ENCODE data around the gene HBG1. TPM values are rescaled to one million over a fixed set of nuclear protein-coding genes. Genes with fewer than 3 reads are reported as not detected.

The HBG1 gene
- total RNA-seq, 1 donor from 2014 or later = not detected

GRCh38 chr11:5290106-5290505 is 40.4 kb upstream of the HBG1 start:
- no peak for TF ChIP-seq CTCF (IDR thresholded peaks at IDR 0.05; ENCODE audit: insufficient read depth, low read length, poor library complexity, severe bottlenecking)
- H3K36me3 ChIP-seq (ENCODE audit: control insufficient read depth, insufficient read depth, low read length) = no peaks in the 10 kb centered on the region

GRCh38 chr11:5289696-5290095 is 40.0 kb upstream of the HBG1 start:
- DNase-seq (ENCODE audit: low read depth) = no peak
- Histone ChIP-seq H3K36me3 (ENCODE audit: control insufficient read depth, insufficient read depth, low read length) (no peaks in the 10 kb centered on the region), H3K4me3 (ENCODE audit: low read depth, low read length) (no peak overlapping the region), H3K27me3 (ENCODE audit: control insufficient read depth, insufficient read depth, low read length) (no peaks in the 10 kb centered on the region)
- TF ChIP-seq CTCF (IDR thresholded peaks at IDR 0.05; ENCODE audit: insufficient read depth, low read length, poor library complexity, severe bottlenecking) = no peak

More at GRCh38 chr11:5290106-5290505, 40.4 kb upstream of the HBG1 start:
- Histone ChIP-seq H3K27me3 (ENCODE audit: control insufficient read depth, insufficient read depth, low read length) (no peaks in the 10 kb centered on the region), H3K4me3 (ENCODE audit: low read depth, low read length) (no peak overlapping the region)
- no peak for DNase-seq (ENCODE audit: low read depth)

GRCh38 chr11:5288906-5289550 is 39.4 kb upstream of the HBG1 start:
- H3K27me3 ChIP-seq (ENCODE audit: control insufficient read depth, insufficient read depth, low read length) = no peaks in the 10 kb centered on the region
- TF ChIP-seq CTCF (IDR thresholded peaks at IDR 0.05; ENCODE audit: insufficient read depth, low read length, poor library complexity, severe bottlenecking) = no peak
- no peak for DNase-seq (ENCODE audit: low read depth)
- H3K36me3 ChIP-seq (ENCODE audit: control insufficient read depth, insufficient read depth, low read length) = no peaks in the 10 kb centered on the region
- no peak overlapping the region for H3K4me3 ChIP-seq (ENCODE audit: low read depth, low read length)

GRCh38 chr11:5288108-5288905 is 38.6 kb upstream of the HBG1 start:
- no peaks in the 10 kb centered on the region for H3K27me3 ChIP-seq (ENCODE audit: control insufficient read depth, insufficient read depth, low read length)
- no peak for TF ChIP-seq CTCF (IDR thresholded peaks at IDR 0.05; ENCODE audit: insufficient read depth, low read length, poor library complexity, severe bottlenecking)
- no peaks in the 10 kb centered on the region for H3K36me3 ChIP-seq (ENCODE audit: control insufficient read depth, insufficient read depth, low read length)
- no peak overlapping the region for H3K4me3 ChIP-seq (ENCODE audit: low read depth, low read length)
- no peak for DNase-seq (ENCODE audit: low read depth)

- H3K27me3 ChIP-seq (ENCODE audit: control insufficient read depth, insufficient read depth, low read length) = no peaks in the 10 kb centered on the region
- H3K4me3 ChIP-seq (ENCODE audit: low read depth, low read length) = no peak overlapping the region
- DNase-seq (ENCODE audit: low read depth) = no peak
- no peaks in the 10 kb centered on the region for H3K36me3 ChIP-seq (ENCODE audit: control insufficient read depth, insufficient read depth, low read length)
- TF ChIP-seq CTCF (IDR thresholded peaks at IDR 0.05; ENCODE audit: insufficient read depth, low read length, poor library complexity, severe bottlenecking) = no peak
Observed at GRCh38 chr11:5286901-5287300, 37.2 kb upstream of the HBG1 start.
